HepG2 (cell line): ENCODE results near the gene ABCC1. TPM values are rescaled to one million over a fixed set of nuclear protein-coding genes. Genes with fewer than 3 reads are reported as not detected.

Source experiments
- BHLHE40 ChIP-seq: IDR thresholded peaks from 2 replicates; pipeline ENCODE4 v1.6.1; 2011; ENCODE audit warnings: low read length, improper control_type of control experiment
- IRX3 ChIP-seq: sonication (generic); formaldehyde crosslinking; IDR thresholded peaks from 2 replicates; pipeline ENCODE4 v1.8.1; 2023; ENCODE audit warnings: mild to moderate bottlenecking, low read depth, missing genetic modification reagents, borderline replicate concordance
- MAFG ChIP-seq: sonication (generic); formaldehyde crosslinking; IDR thresholded peaks from 2 replicates; pipeline ENCODE4 v1.5.1; 2020; ENCODE audit warnings: mild to moderate bottlenecking, missing genetic modification reagents
- MIER3 ChIP-seq: IDR thresholded peaks from 2 replicates; pipeline ENCODE4 v1.6.1; 2016; ENCODE audit warnings: missing compliant biosample characterization, borderline replicate concordance
- PBX3 ChIP-seq: sonication (generic); formaldehyde crosslinking; IDR thresholded peaks from 2 replicates; pipeline ENCODE4 v1.8.1; 2023; ENCODE audit warnings: missing genetic modification reagents, inconsistent platforms, borderline replicate concordance
- PHF8 ChIP-seq: sonication (generic); formaldehyde crosslinking; IDR thresholded peaks from 2 replicates; pipeline ENCODE4 v1.5.0; 2020; ENCODE audit warnings: missing genetic modification reagents
- SIN3B ChIP-seq: fragments of 150-350 bp; IDR thresholded peaks from 2 replicates; pipeline ENCODE4 v1.6.1; 2014; ENCODE audit warnings: low read length
- SKIL ChIP-seq: sonication (generic); formaldehyde crosslinking; IDR thresholded peaks from 2 replicates; pipeline ENCODE4 v1.8.0; 2022; ENCODE audit warnings: missing genetic modification reagents, mild to moderate bottlenecking, moderate library complexity, borderline replicate concordance
- SUZ12 ChIP-seq: fragments of 150-350 bp; IDR thresholded peaks from 2 replicates; pipeline ENCODE4 v1.6.1; 2014; ENCODE audit warnings: low read depth, low read length
- TCF12 ChIP-seq, 2 experiments: fragments of 450-650 bp in 1 of 2; sonication (generic) in 1 of 2; formaldehyde crosslinking in 1 of 2; IDR thresholded peaks; 2 replicates each; pipeline versions ENCODE4 v1.6.1 to v1.8.0; 2017 to 2022; ENCODE audit warnings: antibody characterized with exemption in 1 of 2, mild to moderate bottlenecking in 1 of 2, missing genetic modification reagents in 1 of 2, moderate library complexity in 1 of 2
- YEATS2 ChIP-seq: sonication (generic); formaldehyde crosslinking; IDR thresholded peaks from 2 replicates; pipeline ENCODE4 v1.4.0; 2020; ENCODE audit warnings: missing genetic modification reagents, borderline replicate concordance
- ZNF337 ChIP-seq: sonication (generic); formaldehyde crosslinking; IDR thresholded peaks from 2 replicates; pipeline ENCODE4 v1.5.1; 2020; ENCODE audit warnings: missing genetic modification reagents, low read depth, mild to moderate bottlenecking, borderline replicate concordance
- ZNF354B ChIP-seq: sonication (generic); formaldehyde crosslinking; IDR thresholded peaks from 2 replicates; pipeline ENCODE4 v1.8.0; 2022; ENCODE audit warnings: mild to moderate bottlenecking, missing genetic modification reagents
- ZNF609 ChIP-seq: sonication (generic); formaldehyde crosslinking; IDR thresholded peaks from 2 replicates; pipeline ENCODE4 v1.4.0; 2020; ENCODE audit warnings: mild to moderate bottlenecking, missing genetic modification reagents, borderline replicate concordance
- ZNF614 ChIP-seq: IDR thresholded peaks from 2 replicates; pipeline ENCODE4 v1.6.1; 2018; ENCODE audit warnings: missing biosample characterization, missing genetic modification reagents, inconsistent platforms, borderline replicate concordance
- ZNF746 ChIP-seq: sonication (generic); formaldehyde crosslinking; IDR thresholded peaks from 2 replicates; pipeline ENCODE4 v1.8.0; 2022; ENCODE audit warnings: mild to moderate bottlenecking, missing genetic modification reagents
- ZNF770 ChIP-seq: sonication (generic); formaldehyde crosslinking; IDR thresholded peaks from 2 replicates; pipeline ENCODE4 v1.5.0; 2020; ENCODE audit warnings: mild to moderate bottlenecking, missing genetic modification reagents
- ZNF788 ChIP-seq: sonication (generic); formaldehyde crosslinking; IDR thresholded peaks from 2 replicates; pipeline ENCODE4 v1.5.0; 2020; ENCODE audit warnings: mild to moderate bottlenecking, missing genetic modification reagents, borderline replicate concordance
- polyA plus RNA-seq, 8 experiments: library from polyadenylated mRNA; depleted of rRNA in 3 of 8; stranded (reverse) in 7 of 8; unstranded in 1 of 8; fragments of >200 nt; fragmentation: Illumina TruSeq in 4 of 8; extraction: Trizol in 4 of 8; gene quantifications; 2 replicates each; pipeline versions ENCODE4 v1.2.1 to v1.2.3, GENCODE V29; 2011 to 2016; ENCODE audit warnings: low read depth in 4 of 8, missing spikeins in 1 of 8, mixed read lengths in 1 of 8; ENCODE audit not compliant: insufficient read depth in 1 of 8
- total RNA-seq, 5 experiments: library from RNA; depleted of rRNA; stranded (reverse); fragments of >200 nt; fragmentation: Illumina TruSeq; extraction: Trizol; gene quantifications; 2 replicates each; pipeline ENCODE4 v1.2.3, GENCODE V29; 2016; ENCODE audit warnings: low read depth in 1 of 5

The ABCC1 gene
- total and polyA plus RNA-seq, 2 of the 13 experiments (the other 11 are each of a cell fraction or from before 2014, with no cell fraction given) = 13.0 to 30.6 TPM

- TF ChIP-seq MIER3 = 0 out of 2 replicates have a peak, but pooled peaks have one; percentile 23
- TF ChIP-seq YEATS2 = no peak
- no peak for TF ChIP-seq TCF12 (IDR thresholded peaks at IDR 0.05)
- TF ChIP-seq TCF12 (CRISPR knock-in tag; IDR thresholded peaks at IDR 0.05) = 0 out of 2 replicates have a peak, but pooled peaks have one; percentile 42
- no peak for TF ChIP-seq PBX3 (CRISPR knock-in tag)
- peak; percentile 20; the same call in 1 of the 2 replicates for TF ChIP-seq BHLHE40
- no peak for TF ChIP-seq SUZ12
- no peak for TF ChIP-seq SIN3B
- no peak for TF ChIP-seq IRX3 (CRISPR knock-in tag)
- TF ChIP-seq ZNF614 (CRISPR knock-in tag) = peak; percentile 35; the same call in 1 of the 2 replicates
- no peak; the same call in 1 of the 2 replicates for TF ChIP-seq PHF8 (CRISPR knock-in tag)
- 0 out of 2 replicates have a peak, but pooled peaks have one; percentile 13 for TF ChIP-seq ZNF788 (CRISPR knock-in tag)
- TF ChIP-seq ZNF746 (CRISPR knock-in tag) = no peak
- TF ChIP-seq ZNF770 = 0 out of 2 replicates have a peak, but pooled peaks have one; percentile 15
- no peak for TF ChIP-seq ZNF354B (CRISPR knock-in tag)
- no peak for TF ChIP-seq SKIL (CRISPR knock-in tag)
- TF ChIP-seq MAFG (CRISPR knock-in tag) = no peak
- 0 out of 2 replicates have a peak, but pooled peaks have one; percentile 28 for TF ChIP-seq ZNF337 (CRISPR knock-in tag)
- TF ChIP-seq ZNF609 = 0 out of 2 replicates have a peak, but pooled peaks have one; percentile 22
Measured at GRCh38 chr16:15950161-15950854, 892 bp downstream of the ABCC1 start (continued).
